Measurements from ENCODE around the gene EBF3. TPM values are rescaled to one million over a fixed set of nuclear protein-coding genes. Genes with fewer than 3 reads are reported as not detected.

Gene EBF3
- total RNA-seq, 1 donor from 2014 or later = 0.26 TPM

GRCh38 chr10:129786216-129786615 lies 177.9 kb downstream of the EBF3 start:
- no peak for TF ChIP-seq CTCF (IDR thresholded peaks at IDR 0.05; ENCODE audit: insufficient read depth, low read length, severe bottlenecking)
- DNase-seq (ENCODE audit: low read depth) (no peak), FAIRE-seq (no peak)
- Histone ChIP-seq H3K4me3 (ENCODE audit: low read depth, low read length) (no peak overlapping the region), H3K36me3 (ENCODE audit: control insufficient read depth, insufficient read depth, low read length) (no peaks in the 10 kb centered on the region), H3K27me3 (ENCODE audit: control insufficient read depth, insufficient read depth, low read length) (no peaks in the 10 kb centered on the region)

- DNase-seq (ENCODE audit: low read depth) (no peak), FAIRE-seq (no peak)
- Histone ChIP-seq H3K27me3 (ENCODE audit: control insufficient read depth, insufficient read depth, low read length) (no peaks in the 10 kb centered on the region), H3K4me3 (ENCODE audit: low read depth, low read length) (no peak overlapping the region), H3K36me3 (ENCODE audit: control insufficient read depth, insufficient read depth, low read length) (no peaks in the 10 kb centered on the region)
- no peak for TF ChIP-seq CTCF (IDR thresholded peaks at IDR 0.05; ENCODE audit: insufficient read depth, low read length, severe bottlenecking)
Measured at GRCh38 chr10:129785536-129785981, 178.5 kb downstream of the EBF3 start.

Other genes starting within 250 kb of the EBF3 start
- gene C10orf143, start 146.6 kb upstream of the EBF3 start, total RNA-seq = 0.26 and 1.0 TPM in 2 replicates
- gene GLRX3, start 172.1 kb upstream of the EBF3 start, total RNA-seq = 171 and 200 TPM in 2 replicates

All from bronchial epithelial cell (primary cell).